HCT116 (cell line): ENCODE results near the gene ABCB10. TPM values are rescaled to one million over a fixed set of nuclear protein-coding genes. Genes with fewer than 3 reads are reported as not detected.

Experiments used
- ATAC-seq: fragments of 200-7000 bp; cut with Tn5 transposase; 2 replicates; pipeline ENCODE4 v1.9.1; 2020; ENCODE audit warnings: mild to moderate bottlenecking, moderate library complexity
- BruUV-seq: library from RNA; stranded (reverse); fragments of 400-500 nt; replicated peaks from 2 replicates; lab custom pipeline; 2021; lab: Mats Ljungman, UMichigan
- CTCF ChIA-PET: fragments of 300-600 bp; sonication (Branson Sonifier 250); formaldehyde crosslinking; loops from one replicate; lab custom pipeline; 2021; ENCODE audit warnings: antibody characterized with exemption; lab: Charles Lee
- POLR2A ChIA-PET: fragments of 300-600, 350-600 bp; sonication (Branson Sonifier 250); formaldehyde crosslinking; loops from one replicate; lab custom pipeline; 2021; ENCODE audit warnings: antibody characterized with exemption; lab: Charles Lee
- RAD21 ChIA-PET, 2 experiments: fragments of 300-600 bp; sonication (Branson Sonifier 250); formaldehyde crosslinking; loops; one replicate each; lab custom pipeline; 2023; ENCODE audit warnings: low total read pairs in 2 of 2; ENCODE audit not compliant: uncharacterized antibody in 2 of 2, unreplicated experiment in 2 of 2, low non-redundant PET in 1 of 2; lab: Charles Lee
- DNase-seq: peaks from one replicate; pipeline ENCODE4 v3.0.0-alpha.2; 2010; ENCODE audit warnings: low read depth, low spot score
- H2AFZ ChIP-seq: fragments of 200-600 bp; shearing (Covaris generic), sonication (generic); 2 replicates; pipeline ENCODE4 v1.6.1; 2017; ENCODE audit warnings: low read depth, mixed run types, mixed read lengths, antibody characterized with exemption, low read length; ENCODE audit not compliant: poor library complexity, severe bottlenecking
- H3K27ac ChIP-seq: 2 replicates; pipeline ENCODE4 v1.5.1; 2012; ENCODE audit warnings: low read depth, low read length
- H3K27me3 ChIP-seq: fragments of 200-600 bp; sonication (generic); 2 replicates; pipeline ENCODE4 v1.6.1; 2016; ENCODE audit warnings: mixed run types, low read length, mixed read lengths; ENCODE audit not compliant: insufficient read depth
- H3K36me3 ChIP-seq, 2 experiments: fragments of 200-500 bp in 1 of 2; fragments of 200-600 bp in 1 of 2; sonication (Bioruptor generic) in 1 of 2; sonication (generic) in 1 of 2; 2 replicates each; pipeline versions ENCODE4 v1.5.1 to v1.6.1; 2014 to 2016; ENCODE audit warnings: low read length in 2 of 2, inconsistent platforms in 1 of 2, mixed read lengths in 1 of 2, mixed run types in 1 of 2; ENCODE audit not compliant: insufficient read depth in 2 of 2, control insufficient read depth in 1 of 2
- H3K4me1 ChIP-seq, 2 experiments: fragments of 200-600 bp in 1 of 2; sonication (generic) in 1 of 2; 2 replicates each; pipeline versions ENCODE4 v1.5.1 to v1.6.1; 2012 to 2017; ENCODE audit warnings: low read length in 2 of 2, inconsistent platforms in 1 of 2, mild to moderate bottlenecking in 1 of 2, mixed read lengths in 1 of 2, mixed run types in 1 of 2, moderate library complexity in 1 of 2; ENCODE audit not compliant: insufficient read depth in 2 of 2, control insufficient read depth in 1 of 2
- H3K4me2 ChIP-seq: fragments of 200-600 bp; sonication (generic); 2 replicates; pipeline ENCODE4 v1.6.1; 2017; ENCODE audit warnings: mixed run types, low read length, mixed read lengths
- H3K4me3 ChIP-seq, 2 experiments: fragments of 200-600 bp in 1 of 2; sonication (generic) in 1 of 2; replicated peaks in 1 of 2; 2 replicates each; pipeline ENCODE4 v1.5.1; 2011 to 2016; ENCODE audit warnings: low read length in 2 of 2, control low read depth in 1 of 2, low read depth in 1 of 2, mild to moderate bottlenecking in 1 of 2, mixed read lengths in 1 of 2, mixed run types in 1 of 2
- H3K79me2 ChIP-seq: fragments of 200-600 bp; sonication (generic); 2 replicates; pipeline ENCODE4 v1.6.1; 2017; ENCODE audit warnings: mild to moderate bottlenecking, mixed run types, low read length, moderate library complexity, mixed read lengths; ENCODE audit not compliant: insufficient read depth
- H3K9ac ChIP-seq: fragments of 200-600 bp; sonication (generic); 2 replicates; pipeline ENCODE4 v1.6.1; 2016; ENCODE audit warnings: low read length, mixed read lengths
- H3K9me2 ChIP-seq: fragments of 200-600 bp; sonication (generic), shearing (Covaris generic); 2 replicates; pipeline ENCODE4 v1.6.1; 2017; ENCODE audit warnings: mixed run types, mild to moderate bottlenecking, moderate library complexity; ENCODE audit not compliant: insufficient read depth
- H3K9me3 ChIP-seq, 2 experiments: fragments of 200-500 bp in 1 of 2; fragments of 200-600 bp in 1 of 2; sonication (Bioruptor generic) in 1 of 2; sonication (generic) in 1 of 2; 2 replicates each; pipeline ENCODE4 v1.6.1; 2014 to 2017; ENCODE audit warnings: low read length in 2 of 2, mixed read lengths in 2 of 2, inconsistent platforms in 1 of 2, low read depth in 1 of 2, mild to moderate bottlenecking in 1 of 2, mixed run types in 1 of 2, moderate library complexity in 1 of 2; ENCODE audit not compliant: control insufficient read depth in 1 of 2, insufficient read depth in 1 of 2
- H4K20me1 ChIP-seq: fragments of 200-600 bp; sonication (generic), shearing (Covaris generic); 2 replicates; pipeline ENCODE4 v1.6.1; 2017; ENCODE audit warnings: mixed run types, mild to moderate bottlenecking, moderate library complexity; ENCODE audit not compliant: insufficient read depth
- ATF3 ChIP-seq: IDR thresholded peaks from 2 replicates; pipeline ENCODE4 v1.6.1; 2012
- CBX3 ChIP-seq: IDR thresholded peaks from 2 replicates; pipeline ENCODE4 v1.6.1; 2012; ENCODE audit warnings: low read depth
- EGR1 ChIP-seq: IDR thresholded peaks from 2 replicates; pipeline ENCODE4 v1.6.1; 2012; ENCODE audit warnings: low read depth
- EZH2 ChIP-seq: fragments of 200-600 bp; sonication (generic); IDR thresholded peaks from 2 replicates; pipeline ENCODE4 v1.6.1; 2017; ENCODE audit warnings: antibody characterized with exemption, mixed run types
- FOSL1 ChIP-seq: IDR thresholded peaks from 2 replicates; pipeline ENCODE4 v1.6.1; 2012; ENCODE audit warnings: low read depth
- MAX ChIP-seq: IDR thresholded peaks from 2 replicates; pipeline ENCODE4 v1.6.1; 2012
- POLR2AphosphoS5 ChIP-seq: IDR thresholded peaks from 2 replicates; pipeline ENCODE4 v1.6.1; 2011; ENCODE audit warnings: mild to moderate bottlenecking, low read depth, low read length, moderate library complexity
- RAD21 ChIP-seq: IDR thresholded peaks from 2 replicates; pipeline ENCODE4 v1.6.1; 2012; ENCODE audit warnings: low read depth, mild to moderate bottlenecking
- SIN3A ChIP-seq: IDR thresholded peaks from 2 replicates; pipeline ENCODE4 v1.6.1; 2012; ENCODE audit warnings: low read depth
- SP1 ChIP-seq: IDR thresholded peaks from 2 replicates; pipeline ENCODE4 v1.6.1; 2012; ENCODE audit warnings: low read depth
- SRF ChIP-seq: IDR thresholded peaks from 2 replicates; pipeline ENCODE4 v1.6.1; 2012; ENCODE audit warnings: low read depth
- TCF7L2 ChIP-seq: IDR thresholded peaks from 2 replicates; pipeline ENCODE4 v1.7.0; 2011; ENCODE audit warnings: borderline replicate concordance, inconsistent platforms; ENCODE audit not compliant: insufficient read depth, insufficient read length; ENCODE audit errors: extremely low read depth
- YY1 ChIP-seq: IDR thresholded peaks from 2 replicates; pipeline ENCODE4 v1.6.1; 2011; ENCODE audit warnings: low read length, low read depth, moderate library complexity, mild to moderate bottlenecking; ENCODE audit not compliant: insufficient replicate concordance; ENCODE audit errors: extremely low read depth
- ZBTB33 ChIP-seq: IDR thresholded peaks from 2 replicates; pipeline ENCODE4 v1.6.1; 2011; ENCODE audit warnings: mild to moderate bottlenecking, low read length, moderate library complexity; ENCODE audit not compliant: insufficient replicate concordance; ENCODE audit errors: extremely low read depth
- ZFX ChIP-seq: fragments of 450-650 bp; IDR thresholded peaks from 2 replicates; pipeline ENCODE4 v1.6.1; 2017
- intact Hi-C: fragments of 100-400 bp; cut with micrococcal nuclease; formaldehyde crosslinking; loops from 2 replicates; pipeline ENCODE4 v1.10.0; 2022
- total RNA-seq: library from RNA; stranded (reverse); gene quantifications from one replicate; pipeline ENCODE4 v1.2.1, GENCODE V29; 2021; ENCODE audit not compliant: unreplicated experiment
- TF ChIP-seq, protein P1 (sequence below), 3 experiments: fragments of 200-600 bp in 1 of 3; sonication (generic) in 1 of 3; IDR thresholded peaks in 2 of 3; conservative IDR thresholded peaks in 1 of 3; 2 replicates each; pipeline ENCODE4 v1.5.1; 2012 to 2017; ENCODE audit warnings: low read depth in 2 of 3, low read length in 2 of 3, antibody characterized with exemption in 1 of 3, borderline replicate concordance in 1 of 3, control low read depth in 1 of 3, mild to moderate bottlenecking in 1 of 3, mixed read lengths in 1 of 3, mixed run types in 1 of 3, moderate library complexity in 1 of 3; ENCODE audit not compliant: insufficient read depth in 1 of 3
- TF ChIP-seq, protein P2 (sequence below): IDR thresholded peaks from 2 replicates; pipeline ENCODE4 v1.6.1; 2012; ENCODE audit warnings: low read depth

ABCB10 gene
- total RNA-seq, 1 experiment from 2014 or later, result 20.3 TPM

DNA sequence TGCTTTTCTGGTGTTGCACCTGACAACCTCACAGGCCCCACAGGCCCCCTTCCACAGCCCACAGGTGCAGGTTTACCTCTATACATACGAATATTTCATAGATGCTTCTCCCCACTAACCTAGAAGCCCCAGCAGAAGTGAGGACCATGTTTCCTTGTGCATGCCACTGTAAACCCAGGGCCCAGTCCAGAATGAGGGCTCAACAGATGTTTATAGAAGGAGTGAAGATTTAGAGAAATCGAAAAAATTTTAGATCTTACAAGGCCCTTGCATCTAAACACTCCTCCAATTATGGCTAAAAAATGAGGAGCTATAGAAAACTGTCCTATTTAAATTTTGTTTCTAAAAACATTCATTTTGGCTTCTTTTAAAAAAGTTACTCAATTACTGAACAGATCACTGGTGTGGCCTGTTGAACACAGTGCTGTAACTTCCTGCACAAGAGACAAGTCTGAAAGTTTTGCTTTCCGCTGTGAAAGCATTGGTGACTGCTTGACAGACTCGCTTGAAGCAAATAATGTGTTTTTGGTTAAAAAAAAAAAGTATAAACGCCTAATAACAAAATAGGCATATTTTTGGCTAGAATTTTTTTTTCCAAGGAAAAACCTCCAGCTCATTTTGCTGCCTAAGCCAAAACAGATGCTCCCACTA is 1.2 kb downstream of the ABCB10 start:
- Histone ChIP-seq H3K9me2 (no peaks in the 10 kb centered on the region), H3K9me3 (no peaks in the 10 kb centered on the region), H3K9ac (peak overlapping the region; percentile 79), H4K20me1 (no peaks in the 10 kb centered on the region), H3K79me2 (peaks cover 42% of the 10 kb centered on the region), H3K27ac (no peak overlapping the region), H3K36me3 (no peaks in the 10 kb centered on the region), H3K4me3 (peak overlapping the region; percentile 61 to 84), H3K4me2 (peak overlapping the region; percentile 93), H3K4me1 (peaks cover 10 to 24% of the 10 kb centered on the region in 2 experiments), H3K27me3 (no peaks in the 10 kb centered on the region), H2AFZ (no peak overlapping the region)
- DNase-seq (no peak), ATAC-seq (no peak)
- intact Hi-C loops, result loop anchor here (5.0 kb wide), 1 partner anchor 755 kb away; no protein-coding TSS in a partner anchor
- BruUV-seq, result TSS peak; percentile 56
- POLR2A ChIA-PET, result no interaction called here
- CTCF ChIA-PET, result no interaction called here
- RAD21 ChIA-PET, result no interaction called here
- TF ChIP-seq ZFX (no peak), ZBTB33 (no peak), EGR1 (no peak), ATF3 (no peak), CBX3 (no peak), SP1 (no peak), EZH2 (no peak), YY1 (no peak), FOSL1 (no peak), RAD21 (no peak), SIN3A (no peak), MAX (no peak), POLR2AphosphoS5 (no peak), TCF7L2 (no peak), SRF (no peak)
- TF ChIP-seq, protein P1, sequence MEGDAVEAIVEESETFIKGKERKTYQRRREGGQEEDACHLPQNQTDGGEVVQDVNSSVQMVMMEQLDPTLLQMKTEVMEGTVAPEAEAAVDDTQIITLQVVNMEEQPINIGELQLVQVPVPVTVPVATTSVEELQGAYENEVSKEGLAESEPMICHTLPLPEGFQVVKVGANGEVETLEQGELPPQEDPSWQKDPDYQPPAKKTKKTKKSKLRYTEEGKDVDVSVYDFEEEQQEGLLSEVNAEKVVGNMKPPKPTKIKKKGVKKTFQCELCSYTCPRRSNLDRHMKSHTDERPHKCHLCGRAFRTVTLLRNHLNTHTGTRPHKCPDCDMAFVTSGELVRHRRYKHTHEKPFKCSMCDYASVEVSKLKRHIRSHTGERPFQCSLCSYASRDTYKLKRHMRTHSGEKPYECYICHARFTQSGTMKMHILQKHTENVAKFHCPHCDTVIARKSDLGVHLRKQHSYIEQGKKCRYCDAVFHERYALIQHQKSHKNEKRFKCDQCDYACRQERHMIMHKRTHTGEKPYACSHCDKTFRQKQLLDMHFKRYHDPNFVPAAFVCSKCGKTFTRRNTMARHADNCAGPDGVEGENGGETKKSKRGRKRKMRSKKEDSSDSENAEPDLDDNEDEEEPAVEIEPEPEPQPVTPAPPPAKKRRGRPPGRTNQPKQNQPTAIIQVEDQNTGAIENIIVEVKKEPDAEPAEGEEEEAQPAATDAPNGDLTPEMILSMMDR (IDR thresholded peaks at IDR 0.05 in 2 of 3, conservative IDR thresholded peaks at IDR 0.05 in 1 of 3; ENCODE audit: borderline replicate concordance in 1 of 3, insufficient read depth in 1 of 3, low read depth in 2 of 3, low read length in 2 of 3), result no peak
- TF ChIP-seq, protein P2, sequence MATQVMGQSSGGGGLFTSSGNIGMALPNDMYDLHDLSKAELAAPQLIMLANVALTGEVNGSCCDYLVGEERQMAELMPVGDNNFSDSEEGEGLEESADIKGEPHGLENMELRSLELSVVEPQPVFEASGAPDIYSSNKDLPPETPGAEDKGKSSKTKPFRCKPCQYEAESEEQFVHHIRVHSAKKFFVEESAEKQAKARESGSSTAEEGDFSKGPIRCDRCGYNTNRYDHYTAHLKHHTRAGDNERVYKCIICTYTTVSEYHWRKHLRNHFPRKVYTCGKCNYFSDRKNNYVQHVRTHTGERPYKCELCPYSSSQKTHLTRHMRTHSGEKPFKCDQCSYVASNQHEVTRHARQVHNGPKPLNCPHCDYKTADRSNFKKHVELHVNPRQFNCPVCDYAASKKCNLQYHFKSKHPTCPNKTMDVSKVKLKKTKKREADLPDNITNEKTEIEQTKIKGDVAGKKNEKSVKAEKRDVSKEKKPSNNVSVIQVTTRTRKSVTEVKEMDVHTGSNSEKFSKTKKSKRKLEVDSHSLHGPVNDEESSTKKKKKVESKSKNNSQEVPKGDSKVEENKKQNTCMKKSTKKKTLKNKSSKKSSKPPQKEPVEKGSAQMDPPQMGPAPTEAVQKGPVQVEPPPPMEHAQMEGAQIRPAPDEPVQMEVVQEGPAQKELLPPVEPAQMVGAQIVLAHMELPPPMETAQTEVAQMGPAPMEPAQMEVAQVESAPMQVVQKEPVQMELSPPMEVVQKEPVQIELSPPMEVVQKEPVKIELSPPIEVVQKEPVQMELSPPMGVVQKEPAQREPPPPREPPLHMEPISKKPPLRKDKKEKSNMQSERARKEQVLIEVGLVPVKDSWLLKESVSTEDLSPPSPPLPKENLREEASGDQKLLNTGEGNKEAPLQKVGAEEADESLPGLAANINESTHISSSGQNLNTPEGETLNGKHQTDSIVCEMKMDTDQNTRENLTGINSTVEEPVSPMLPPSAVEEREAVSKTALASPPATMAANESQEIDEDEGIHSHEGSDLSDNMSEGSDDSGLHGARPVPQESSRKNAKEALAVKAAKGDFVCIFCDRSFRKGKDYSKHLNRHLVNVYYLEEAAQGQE, result no peak
